Measurements from ENCODE around the gene IL27RA.

The IL27RA gene

GRCh38 chr19:14056069-14056666 is 24.6 kb downstream of the IL27RA start:
- no peak overlapping the region for H3K4me3 ChIP-seq (ENCODE audit: low read depth, low read length)
- no peak for TF ChIP-seq ZNF48 (tag by site-specific recombination; IDR thresholded peaks at IDR 0.05)
- TF ChIP-seq SCRT1 (tag by site-specific recombination; IDR thresholded peaks at IDR 0.05; ENCODE audit: borderline replicate concordance), result peak; percentile 89
- no peak for TF ChIP-seq ZNF76 (tag by site-specific recombination; IDR thresholded peaks at IDR 0.05; ENCODE audit: borderline replicate concordance, low read depth)
- TF ChIP-seq SCRT2 (tag by site-specific recombination; IDR thresholded peaks at IDR 0.05), result peak; percentile 88
- TF ChIP-seq HIC1 (tag by site-specific recombination; IDR thresholded peaks at IDR 0.05), result 0 out of 2 replicates have a peak, but pooled peaks have one; percentile 34
- H3K36me3 ChIP-seq (ENCODE audit: control insufficient read depth in 2 of 2, insufficient read depth in 1 of 2, low read length in 2 of 2), result no peaks in the 10 kb centered on the region
- peaks cover 4% of the 10 kb centered on the region for H3K4me1 ChIP-seq (ENCODE audit: control insufficient read depth, insufficient read depth, low read length)
- CTCF ChIA-PET, result interaction anchor here (0.6 to 6.9 kb wide), 3 partner anchors 11 to 15 kb away, joined by 3 to 80 read pairs (median 3); partner anchors contain the start of gene MISP3
- no peak overlapping the region for H3K27ac ChIP-seq (ENCODE audit: extremely low read depth, low read depth, low read length)
- H3K9me3 ChIP-seq (ENCODE audit: control insufficient read depth, insufficient read depth, low read depth, low read length), result no peaks in the 10 kb centered on the region
- POLR2A ChIA-PET, result no interaction called here

- Histone ChIP-seq H3K9me3 (ENCODE audit: control insufficient read depth, insufficient read depth, low read depth, low read length) (no peaks in the 10 kb centered on the region), H3K4me1 (ENCODE audit: control insufficient read depth, insufficient read depth, low read length) (peaks cover 4% of the 10 kb centered on the region), H3K36me3 (ENCODE audit: control insufficient read depth in 2 of 2, insufficient read depth in 1 of 2, low read length in 2 of 2) (no peaks in the 10 kb centered on the region), H3K27ac (ENCODE audit: extremely low read depth, low read depth, low read length) (no peak overlapping the region; the same call in 1 of the 2 replicates), H3K4me3 (ENCODE audit: low read depth, low read length) (no peak overlapping the region; the same call in 1 of the 2 replicates)
- ChIA-PET CTCF (interaction anchor here (0.6 to 6.9 kb wide), 6 partner anchors 11 to 89 kb away, joined by 3 to 80 read pairs (median 5); partner anchors contain the start of genes ASF1B and MISP3), POLR2A (interaction anchor here (0.9 kb wide), 1 partner anchor 17 kb away, joined by 4 read pairs; no protein-coding TSS in a partner anchor)
- no peak for TF ChIP-seq ZNF488 (tag by site-specific recombination; IDR thresholded peaks at IDR 0.05)
- 0 out of 2 replicates have a peak, but pooled peaks have one; percentile 14 for TF ChIP-seq PRDM10 (tag by site-specific recombination; IDR thresholded peaks at IDR 0.05)
- TF ChIP-seq PATZ1 (tag by site-specific recombination; IDR thresholded peaks at IDR 0.05), result peak; percentile 73
- 0 out of 2 replicates have a peak, but pooled peaks have one; percentile 57 for TF ChIP-seq ZBTB10 (tag by site-specific recombination; IDR thresholded peaks at IDR 0.05)
- no peak for TF ChIP-seq ZNF157 (tag by site-specific recombination; IDR thresholded peaks at IDR 0.05)
- TF ChIP-seq ZNF785 (tag by site-specific recombination; IDR thresholded peaks at IDR 0.05), result no peak
- TF ChIP-seq CTCF (tag by site-specific recombination; IDR thresholded peaks at IDR 0.05), result peak; percentile 54; the same call in 1 of the 2 replicates
- no peak for TF ChIP-seq ZNF629 (tag by site-specific recombination; IDR thresholded peaks at IDR 0.05)
- no peak for TF ChIP-seq ZFP37 (tag by site-specific recombination; IDR thresholded peaks at IDR 0.05)
- no peak for TF ChIP-seq ATF2 (tag by site-specific recombination; IDR thresholded peaks at IDR 0.05; ENCODE audit: low read depth)
- TF ChIP-seq GLIS1 (tag by site-specific recombination; IDR thresholded peaks at IDR 0.05), result no peak
- peak; percentile 59 for TF ChIP-seq ZNF335 (tag by site-specific recombination; conservative IDR thresholded peaks at IDR 0.05)
These were observed 25.3 kb downstream of the IL27RA start for GRCh38 chr19:14056741-14057356.

All from HEK293 (cell line).